Loucy (cell line): ENCODE results near the gene ABCF2.

Experiments used
- H2AFZ ChIP-seq: fragments of 200-600 bp; sonication (generic); 2 replicates; pipeline ENCODE4 v1.6.0; 2016; ENCODE audit warnings: antibody characterized with exemption, mild to moderate bottlenecking, low read length, moderate library complexity
- H3F3A ChIP-seq: fragments of 200-600 bp; 2 replicates; pipeline ENCODE4 v1.6.0; 2016; ENCODE audit warnings: antibody characterized with exemption, low read depth, mild to moderate bottlenecking
- H3K27me3 ChIP-seq: fragments of 200-600 bp; sonication (generic); 2 replicates; pipeline ENCODE4 v1.6.1; 2014; ENCODE audit warnings: low read length, mild to moderate bottlenecking; ENCODE audit not compliant: insufficient read depth, poor library complexity, severe bottlenecking
- H3K36me3 ChIP-seq: fragments of 200-600 bp; sonication (generic); 2 replicates; pipeline ENCODE4 v1.6.1; 2016; ENCODE audit warnings: low read length; ENCODE audit not compliant: insufficient read depth
- H3K4me1 ChIP-seq: fragments of 200-600 bp; sonication (generic); 2 replicates; pipeline ENCODE4 v1.5.1; 2014; ENCODE audit warnings: low read length, mild to moderate bottlenecking; ENCODE audit not compliant: insufficient read depth, poor library complexity, severe bottlenecking
- H3K4me2 ChIP-seq: fragments of 200-600 bp; sonication (generic); 2 replicates; pipeline ENCODE4 v1.6.0; 2014; ENCODE audit warnings: antibody characterized with exemption, low read length, low read depth, mild to moderate bottlenecking; ENCODE audit not compliant: poor library complexity, severe bottlenecking
- H3K4me3 ChIP-seq: fragments of 200-600 bp; sonication (generic); 2 replicates; pipeline ENCODE4 v1.5.1; 2014; ENCODE audit warnings: low read length, mild to moderate bottlenecking, mixed read lengths; ENCODE audit not compliant: poor library complexity, severe bottlenecking
- H3K79me2 ChIP-seq: fragments of 200-600 bp; sonication (generic); 2 replicates; pipeline ENCODE4 v1.6.1; 2014; ENCODE audit warnings: low read length; ENCODE audit not compliant: insufficient read depth
- H3K9ac ChIP-seq: fragments of 200-600 bp; sonication (generic); 2 replicates; pipeline ENCODE4 v1.6.0; 2014; ENCODE audit warnings: mild to moderate bottlenecking, low read depth, low read length, moderate library complexity; ENCODE audit not compliant: poor library complexity, severe bottlenecking
- H3K9me2 ChIP-seq: fragments of 200-600 bp; sonication (generic); replicated peaks from 2 replicates; pipeline ENCODE4 v1.6.1; 2016; ENCODE audit warnings: low read depth, low read length, mixed read lengths
- H3K9me3 ChIP-seq: fragments of 200-600 bp; sonication (generic); 2 replicates; pipeline ENCODE4 v1.6.1; 2014; ENCODE audit warnings: mild to moderate bottlenecking, antibody characterized with exemption, low read length, low read depth; ENCODE audit not compliant: insufficient read depth
- H4K20me1 ChIP-seq: fragments of 200-600 bp; sonication (generic); 2 replicates; pipeline ENCODE4 v1.6.0; 2014; ENCODE audit warnings: antibody characterized with exemption, low read length, mild to moderate bottlenecking; ENCODE audit not compliant: insufficient read depth, poor library complexity, severe bottlenecking
- CTCF ChIP-seq: fragments of 200-600 bp; sonication (generic); conservative IDR thresholded peaks from 2 replicates; pipeline ENCODE4 v1.5.1; 2014; ENCODE audit warnings: mild to moderate bottlenecking, antibody characterized with exemption, low read length
- EZH2phosphoT487 ChIP-seq: fragments of 200-600 bp; IDR thresholded peaks from 2 replicates; pipeline ENCODE4 v1.6.1; 2018; ENCODE audit warnings: antibody characterized with exemption, mild to moderate bottlenecking, moderate library complexity, borderline replicate concordance

The ABCF2 gene

GRCh38 chr7:151177310-151177709 lies 49.7 kb downstream of the ABCF2 start:
- Histone ChIP-seq H3K9me2 (no peaks in the 10 kb centered on the region), H3K4me2 (no peak overlapping the region), H3K9ac (no peak overlapping the region), H3K4me3 (no peak overlapping the region), H3K36me3 (no peaks in the 10 kb centered on the region), H3F3A (no peaks in the 10 kb centered on the region), H3K27me3 (no peaks in the 10 kb centered on the region), H3K4me1 (no peaks in the 10 kb centered on the region), H3K9me3 (no peaks in the 10 kb centered on the region), H4K20me1 (no peaks in the 10 kb centered on the region), H3K79me2 (no peaks in the 10 kb centered on the region), H2AFZ (no peak overlapping the region)
- TF ChIP-seq EZH2phosphoT487 (no peak), CTCF (no peak)

GRCh38 chr7:151176401-151176800 lies 50.6 kb downstream of the ABCF2 start:
- Histone ChIP-seq H3K9ac (no peak overlapping the region), H3K79me2 (no peaks in the 10 kb centered on the region), H3K36me3 (no peaks in the 10 kb centered on the region), H3K4me3 (no peak overlapping the region), H2AFZ (no peak overlapping the region), H4K20me1 (no peaks in the 10 kb centered on the region), H3K9me3 (no peaks in the 10 kb centered on the region), H3K4me1 (no peaks in the 10 kb centered on the region), H3K27me3 (no peaks in the 10 kb centered on the region), H3K4me2 (no peak overlapping the region), H3F3A (no peaks in the 10 kb centered on the region), H3K9me2 (no peaks in the 10 kb centered on the region)
- no peak for TF ChIP-seq EZH2phosphoT487
- no peak for TF ChIP-seq CTCF

- no peaks in the 10 kb centered on the region for H3K36me3 ChIP-seq
- no peaks in the 10 kb centered on the region for H3K27me3 ChIP-seq
Observed at GRCh38 chr7:151175793-151176311, 51.2 kb downstream of the ABCF2 start.

More at GRCh38 chr7:151175793-151176311, 51.2 kb downstream of the ABCF2 start:
- no peaks in the 10 kb centered on the region for H3F3A ChIP-seq
- no peak overlapping the region for H3K4me2 ChIP-seq
- H4K20me1 ChIP-seq: no peaks in the 10 kb centered on the region
- TF ChIP-seq EZH2phosphoT487: no peak
- TF ChIP-seq CTCF: 0 out of 2 replicates have a peak, but pooled peaks have one; percentile 10
- no peak overlapping the region for H3K4me3 ChIP-seq
- no peaks in the 10 kb centered on the region for H3K9me3 ChIP-seq
- no peak overlapping the region for H3K9ac ChIP-seq
- no peaks in the 10 kb centered on the region for H3K4me1 ChIP-seq
- H2AFZ ChIP-seq: no peak overlapping the region
- H3K79me2 ChIP-seq: no peaks in the 10 kb centered on the region
- H3K9me2 ChIP-seq: no peaks in the 10 kb centered on the region
